Endothelial cell of umbilical vein (primary cell): Measurements from ENCODE around the gene FAM210A. TPM values are rescaled to one million over a fixed set of nuclear protein-coding genes. Genes with fewer than 3 reads are reported as not detected.

Source experiments
- BruUV-seq: library from RNA; stranded (reverse); fragments of 400-500 nt; replicated peaks from 2 replicates; lab custom pipeline; 2021; lab: Mats Ljungman, UMichigan
- CTCF ChIA-PET: fragments of 300-600, 350-600 bp; sonication (Branson Sonifier 250); formaldehyde crosslinking; loops from one replicate; lab custom pipeline; 2021; ENCODE audit warnings: antibody characterized with exemption, inconsistent platforms; lab: Charles Lee
- POLR2A ChIA-PET: fragments of 300-600, 350-600 bp; sonication (Branson Sonifier 250); formaldehyde crosslinking; loops from one replicate; lab custom pipeline; 2021; ENCODE audit warnings: antibody characterized with exemption, inconsistent platforms; lab: Charles Lee
- DNase-seq: peaks from one replicate; pipeline ENCODE4 v3.0.0-alpha.2; 2011; ENCODE audit warnings: low read depth, low spot score
- FAIRE-seq: peaks from 2 replicates; lab custom pipeline; 2011; peaks lifted over from hg19 to GRCh38; lab: Jason Lieb, UNC
- H2AFZ ChIP-seq: 2 replicates; pipeline ENCODE4 v1.6.0; 2012; ENCODE audit warnings: low read depth, low read length, control low read depth, inconsistent platforms
- H3K27ac ChIP-seq: 2 replicates; pipeline ENCODE4 v1.5.1; 2011; ENCODE audit warnings: low read depth, mild to moderate bottlenecking, control low read depth, low read length, moderate library complexity; ENCODE audit not compliant: insufficient read depth
- H3K27me3 ChIP-seq, 2 experiments: 2 replicates each; pipeline versions ENCODE4 v1.6.0 to v1.6.1; 2011; ENCODE audit warnings: low read length in 2 of 2, mixed read lengths in 1 of 2; ENCODE audit not compliant: control insufficient read depth in 2 of 2, insufficient read depth in 2 of 2
- H3K36me3 ChIP-seq, 2 experiments: 2 replicates in 1 of 2; 3 replicates in 1 of 2; pipeline ENCODE4 v1.5.1; 2011; ENCODE audit warnings: low read length in 2 of 2, mild to moderate bottlenecking in 1 of 2, moderate library complexity in 1 of 2; ENCODE audit not compliant: control insufficient read depth in 2 of 2, insufficient read depth in 2 of 2; ENCODE audit errors: extremely low read depth in 1 of 2
- H3K4me1 ChIP-seq: 3 replicates; pipeline ENCODE4 v1.5.1; 2011; ENCODE audit warnings: mild to moderate bottlenecking, low read length; ENCODE audit not compliant: control insufficient read depth, insufficient read depth; ENCODE audit errors: extremely low read depth
- H3K4me2 ChIP-seq: 2 replicates; pipeline ENCODE4 v1.6.1; 2011; ENCODE audit warnings: low read length, control low read depth, mixed read lengths; ENCODE audit not compliant: insufficient read depth
- H3K4me3 ChIP-seq, 3 experiments: fragments of 200-600 bp in 1 of 3; sonication (generic), shearing (Covaris generic) in 1 of 3; replicated peaks in 1 of 3; 2 replicates each; pipeline ENCODE4 v1.5.1; 2011 to 2016; ENCODE audit warnings: control low read depth in 3 of 3, low read length in 3 of 3, mild to moderate bottlenecking in 2 of 3, inconsistent platforms in 1 of 3, low read depth in 1 of 3, moderate library complexity in 1 of 3; ENCODE audit not compliant: insufficient read depth in 1 of 3
- H3K79me2 ChIP-seq: 2 replicates; pipeline ENCODE4 v1.6.0; 2012; ENCODE audit warnings: low read length, inconsistent platforms; ENCODE audit not compliant: control insufficient read depth, insufficient read depth
- H3K9ac ChIP-seq: replicated peaks from 2 replicates; pipeline ENCODE3; 2011; ENCODE audit warnings: low read length, control low read depth; ENCODE audit not compliant: insufficient read depth; ENCODE audit errors: extremely low read depth
- H3K9me1 ChIP-seq: replicated peaks from 3 replicates; pipeline ENCODE4 v1.6.0; 2011; ENCODE audit warnings: mild to moderate bottlenecking, low read length; ENCODE audit not compliant: control insufficient read depth, insufficient read depth; ENCODE audit errors: extremely low read depth
- H3K9me3 ChIP-seq: replicated peaks from 2 replicates; pipeline ENCODE4 v1.5.1; 2012; ENCODE audit warnings: low read length, inconsistent platforms; ENCODE audit not compliant: control insufficient read depth, insufficient read depth
- H4K20me1 ChIP-seq: replicated peaks from 2 replicates; pipeline ENCODE3; 2011; ENCODE audit warnings: mild to moderate bottlenecking, low read length; ENCODE audit not compliant: control insufficient read depth, insufficient read depth; ENCODE audit errors: extremely low read depth
- EZH2 ChIP-seq: IDR thresholded peaks from 2 replicates; pipeline ENCODE4 v1.6.1; 2012; ENCODE audit warnings: borderline replicate concordance, low read depth, mild to moderate bottlenecking, moderate library complexity, low read length, inconsistent platforms; ENCODE audit not compliant: severe bottlenecking
- FOS ChIP-seq: IDR thresholded peaks from 2 replicates; pipeline ENCODE4 v1.6.1; 2011; ENCODE audit warnings: mild to moderate bottlenecking, low read length, moderate library complexity, borderline replicate concordance; ENCODE audit not compliant: insufficient read depth
- GATA2 ChIP-seq: IDR thresholded peaks from 2 replicates; pipeline ENCODE4 v1.7.0; 2011; ENCODE audit warnings: low read depth, mild to moderate bottlenecking, moderate library complexity, mixed read lengths, low read length; ENCODE audit not compliant: insufficient read length, insufficient read depth
- JUN ChIP-seq: IDR thresholded peaks from 2 replicates; pipeline ENCODE4 v1.6.1; 2011; ENCODE audit warnings: borderline replicate concordance, low read depth; ENCODE audit not compliant: insufficient read length, insufficient read depth
- MAX ChIP-seq: IDR thresholded peaks from 2 replicates; pipeline ENCODE4 v1.6.1; 2011; ENCODE audit not compliant: insufficient read depth, insufficient read length
- MYC ChIP-seq: IDR thresholded peaks from one replicate; pipeline ENCODE4 v1.6.1; 2011; ENCODE audit warnings: mild to moderate bottlenecking, low read depth, low read length
- POLR2A ChIP-seq: IDR thresholded peaks from 2 replicates; pipeline ENCODE4 v1.6.1; 2012; ENCODE audit warnings: low read depth, mild to moderate bottlenecking, control low read depth, low read length
- POLR2AphosphoS5 ChIP-seq: IDR thresholded peaks from 2 replicates; pipeline ENCODE4 v1.6.1; 2012; ENCODE audit warnings: low read depth, mild to moderate bottlenecking, control low read depth, low read length, moderate library complexity; ENCODE audit not compliant: insufficient read depth
- dilution Hi-C: fragments of 300-500 bp; cut with MboI; formaldehyde crosslinking; loops from one replicate; pipeline ENCODE4 v1.15.0; 2019; ENCODE audit warnings: low sequenced_read_pairs; ENCODE audit not compliant: extremely low pct_ligation_motif_present
- intact Hi-C: fragments of 100-400 bp; cut with micrococcal nuclease; formaldehyde crosslinking; loops from one replicate; pipeline ENCODE4 v1.10.0; 2022
- polyA plus RNA-seq, 4 experiments: library from polyadenylated mRNA; depleted of rRNA in 3 of 4; stranded (reverse) in 3 of 4; unstranded in 1 of 4; fragments of >200 nt; gene quantifications; 2 replicates each; pipeline versions ENCODE4 v1.2.1 to v1.2.3, GENCODE V29; 2011 to 2012; ENCODE audit warnings: missing spikeins in 1 of 4
- total RNA-seq: library from RNA; stranded (reverse); gene quantifications from 2 replicates; pipeline ENCODE4 v1.2.3, GENCODE V29; 2021
- TF ChIP-seq, protein P1 (sequence below), 2 donors: IDR thresholded peaks; 1 replicate in 1 of 2; 2 replicates in 1 of 2; pipeline ENCODE4 v1.5.1; 2011; ENCODE audit warnings: low read length in 2 of 2, mild to moderate bottlenecking in 2 of 2, moderate library complexity in 2 of 2, control low read depth in 1 of 2, inconsistent platforms in 1 of 2, low read depth in 1 of 2; ENCODE audit not compliant: insufficient read depth in 1 of 2; ENCODE audit errors: extremely low read depth in 1 of 2

FAM210A gene
- total and polyA plus RNA-seq, 2 donors (not counting 3 experiments of a cell fraction or from before 2014, with no cell fraction given) = 7.1 to 17.3 TPM

DNA sequence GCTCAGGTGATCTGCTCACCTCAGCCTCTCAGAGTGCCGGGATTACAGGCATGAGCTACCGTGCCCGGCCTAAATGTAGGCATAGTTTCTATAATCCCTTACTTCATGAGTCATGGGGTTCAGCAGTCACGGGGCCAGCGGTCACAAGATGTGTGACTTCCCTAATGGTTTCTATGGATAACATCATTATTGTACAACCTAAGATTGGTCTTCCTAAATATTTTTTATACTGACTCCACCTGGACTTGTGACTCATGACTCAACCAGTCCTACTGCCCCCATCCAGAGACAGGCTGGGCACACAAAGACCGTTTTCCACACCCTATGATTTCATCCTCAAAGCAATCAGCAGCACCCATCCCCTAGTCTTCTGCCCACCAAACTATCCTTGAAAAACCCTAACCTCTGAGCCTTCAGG lies 15.9 kb downstream of the FAM210A start:
- ChIA-PET POLR2A (no interaction called here), CTCF (no interaction called here)
- no peaks in the 10 kb centered on the region for H3K27me3 ChIP-seq
- peaks cover 53% of the 10 kb centered on the region for H3K79me2 ChIP-seq
- BruUV-seq = no TSS peak
- no peak overlapping the region for H2AFZ ChIP-seq
- no peak overlapping the region for H3K4me3 ChIP-seq
- no peaks in the 10 kb centered on the region for H3K4me1 ChIP-seq
- TF ChIP-seq MYC = no peak
- no peak for TF ChIP-seq JUN
- no peak for TF ChIP-seq POLR2AphosphoS5
- no peak for TF ChIP-seq FOS
- TF ChIP-seq EZH2 = no peak
- no peak for TF ChIP-seq GATA2
- TF ChIP-seq, protein P1, sequence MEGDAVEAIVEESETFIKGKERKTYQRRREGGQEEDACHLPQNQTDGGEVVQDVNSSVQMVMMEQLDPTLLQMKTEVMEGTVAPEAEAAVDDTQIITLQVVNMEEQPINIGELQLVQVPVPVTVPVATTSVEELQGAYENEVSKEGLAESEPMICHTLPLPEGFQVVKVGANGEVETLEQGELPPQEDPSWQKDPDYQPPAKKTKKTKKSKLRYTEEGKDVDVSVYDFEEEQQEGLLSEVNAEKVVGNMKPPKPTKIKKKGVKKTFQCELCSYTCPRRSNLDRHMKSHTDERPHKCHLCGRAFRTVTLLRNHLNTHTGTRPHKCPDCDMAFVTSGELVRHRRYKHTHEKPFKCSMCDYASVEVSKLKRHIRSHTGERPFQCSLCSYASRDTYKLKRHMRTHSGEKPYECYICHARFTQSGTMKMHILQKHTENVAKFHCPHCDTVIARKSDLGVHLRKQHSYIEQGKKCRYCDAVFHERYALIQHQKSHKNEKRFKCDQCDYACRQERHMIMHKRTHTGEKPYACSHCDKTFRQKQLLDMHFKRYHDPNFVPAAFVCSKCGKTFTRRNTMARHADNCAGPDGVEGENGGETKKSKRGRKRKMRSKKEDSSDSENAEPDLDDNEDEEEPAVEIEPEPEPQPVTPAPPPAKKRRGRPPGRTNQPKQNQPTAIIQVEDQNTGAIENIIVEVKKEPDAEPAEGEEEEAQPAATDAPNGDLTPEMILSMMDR (IDR thresholded peaks at IDR 0.05; ENCODE audit: extremely low read depth in 1 of 2, insufficient read depth in 1 of 2, low read depth in 1 of 2, low read length in 2 of 2) = no peak
- no peak for TF ChIP-seq MAX
- no peak for TF ChIP-seq POLR2A
- H4K20me1 ChIP-seq = peaks cover 2% of the 10 kb centered on the region
- no peaks in the 10 kb centered on the region for H3K9me3 ChIP-seq
- intact Hi-C loops (no loop called here), dilution Hi-C loops (no loop called here)
- no peak overlapping the region for H3K27ac ChIP-seq
- H3K4me2 ChIP-seq = no peak overlapping the region
- FAIRE-seq = no peak
- H3K36me3 ChIP-seq = no peaks in the 10 kb centered on the region
- H3K9me1 ChIP-seq = no peaks in the 10 kb centered on the region
- DNase-seq = no peak
- H3K9ac ChIP-seq = no peak overlapping the region
